K562 (cell line): ENCODE results near the gene MTHFR. TPM values are rescaled to one million over a fixed set of nuclear protein-coding genes. Genes with fewer than 3 reads are reported as not detected.
A peak's percentile ranks its signal among the peaks of the same experiment; 100 is the strongest.

ENCODE experiments used
- ATF1 ChIP-seq, 2 experiments: fragments of 450-650 bp in 1 of 2; IDR thresholded peaks; 2 replicates each; pipeline ENCODE4 v1.6.1; 2016; ENCODE audit warnings: missing compliant biosample characterization in 1 of 2, missing genetic modification characterization in 1 of 2
- BCOR ChIP-seq: fragments of 450-650 bp; IDR thresholded peaks from 2 replicates; pipeline ENCODE4 v1.6.1; 2016
- BMI1 ChIP-seq: fragments of 150-350 bp; IDR thresholded peaks from 2 replicates; pipeline ENCODE4 v1.6.1; 2014; ENCODE audit warnings: low read length
- ETV6 ChIP-seq, 3 experiments: fragments of 150-350 bp in 1 of 3; sonication (generic) in 1 of 3; formaldehyde crosslinking in 1 of 3; IDR thresholded peaks; 2 replicates each; pipeline versions ENCODE4 v1.6.1 to v1.8.0; 2014 to 2022; ENCODE audit warnings: borderline replicate concordance in 2 of 3, low read depth in 2 of 3, antibody characterized with exemption in 1 of 3, low read length in 1 of 3, mild to moderate bottlenecking in 1 of 3, missing genetic modification reagents in 1 of 3
- EWSR1 ChIP-seq: fragments of 450-650 bp; IDR thresholded peaks from 2 replicates; pipeline ENCODE4 v1.6.1; 2018; ENCODE audit warnings: borderline replicate concordance, mild to moderate bottlenecking, low read depth, moderate library complexity; ENCODE audit not compliant: partially characterized antibody
- HDAC2 ChIP-seq: fragments of 450-650 bp; IDR thresholded peaks from 2 replicates; pipeline ENCODE4 v1.6.1; 2016; ENCODE audit warnings: mild to moderate bottlenecking
- ILK ChIP-seq: fragments of 450-650 bp; IDR thresholded peaks from 2 replicates; pipeline ENCODE4 v1.6.1; 2016; ENCODE audit warnings: missing genetic modification characterization, low read depth, mild to moderate bottlenecking, missing compliant biosample characterization, moderate library complexity, borderline replicate concordance
- KDM2B ChIP-seq: fragments of 250-450 bp; sonication (Bioruptor Pico); IDR thresholded peaks from 2 replicates; pipeline ENCODE4 v1.8.0; 2021; ENCODE audit warnings: mild to moderate bottlenecking, moderate library complexity
- KHSRP ChIP-seq: fragments of 450-650 bp; IDR thresholded peaks from 2 replicates; pipeline ENCODE4 v1.6.1; 2017
- MYBL2 ChIP-seq, 2 experiments: fragments of 450-650 bp in 1 of 2; sonication (generic) in 1 of 2; formaldehyde crosslinking in 1 of 2; IDR thresholded peaks; 2 replicates each; pipeline versions ENCODE4 v1.6.1 to v1.8.1; 2017 to 2022; ENCODE audit warnings: borderline replicate concordance in 1 of 2, inconsistent platforms in 1 of 2, low read depth in 1 of 2, mild to moderate bottlenecking in 1 of 2, missing genetic modification reagents in 1 of 2, moderate library complexity in 1 of 2
- NR4A1 ChIP-seq, 2 experiments: fragments of 250-450 bp in 1 of 2; fragments of 450-650 bp in 1 of 2; sonication (Bioruptor Pico) in 1 of 2; IDR thresholded peaks; 2 replicates each; pipeline versions ENCODE4 v1.4.0 to v1.6.1; 2016 to 2020; ENCODE audit warnings: mild to moderate bottlenecking in 2 of 2, missing compliant biosample characterization in 1 of 2, missing genetic modification characterization in 1 of 2, moderate library complexity in 1 of 2
- NUFIP1 ChIP-seq: fragments of 450-650 bp; IDR thresholded peaks from 2 replicates; pipeline ENCODE4 v1.6.1; 2018; ENCODE audit not compliant: partially characterized antibody
- PHB ChIP-seq: fragments of 250-450 bp; sonication (Bioruptor Pico); IDR thresholded peaks from 2 replicates; pipeline ENCODE4 v1.5.0; 2021
- PURB ChIP-seq: sonication (generic); formaldehyde crosslinking; IDR thresholded peaks from 2 replicates; pipeline ENCODE4 v1.9.0; 2021; ENCODE audit warnings: low read depth, mild to moderate bottlenecking, missing genetic modification reagents
- RAD51 ChIP-seq: fragments of 450-650 bp; IDR thresholded peaks from 2 replicates; pipeline ENCODE4 v1.7.1; 2016; ENCODE audit warnings: low read depth, mild to moderate bottlenecking, borderline replicate concordance
- RBFOX2 ChIP-seq: fragments of 200-400 bp; formaldehyde crosslinking; IDR thresholded peaks from 2 replicates; pipeline ENCODE4 v1.6.1; 2017; ENCODE audit warnings: low read depth, mild to moderate bottlenecking, low read length, moderate library complexity
- SMARCA5 ChIP-seq: fragments of 450-650 bp; IDR thresholded peaks from 2 replicates; pipeline ENCODE4 v1.6.1; 2016
- SREBF1 ChIP-seq: fragments of 150-350 bp; IDR thresholded peaks from 2 replicates; pipeline ENCODE4 v1.6.1; 2014; ENCODE audit warnings: antibody characterized with exemption, low read depth, low read length, borderline replicate concordance
- TRIM24 ChIP-seq, 2 experiments: fragments of 450-650 bp; IDR thresholded peaks; 2 replicates each; pipeline ENCODE4 v1.6.1; 2016
- WHSC1 ChIP-seq: IDR thresholded peaks from one replicate; pipeline ENCODE4 v1.6.1; 2012; ENCODE audit warnings: low read length, control low read depth, inconsistent platforms
- ZFPM2 ChIP-seq: fragments of 250-450 bp; sonication (Bioruptor Pico); IDR thresholded peaks from 2 replicates; pipeline ENCODE4 v1.5.1; 2022; ENCODE audit warnings: mild to moderate bottlenecking
- ZNF77 ChIP-seq: fragments of 250-450 bp; sonication (Bioruptor Pico); IDR thresholded peaks from 2 replicates; pipeline ENCODE4 v1.5.0; 2020
- polyA plus RNA-seq, 8 experiments: library from polyadenylated mRNA; depleted of rRNA in 4 of 8; stranded (reverse) in 5 of 8; unstranded in 3 of 8; fragments of >200 nt; fragmentation: Nextera tagmentation in 2 of 8; fragmentation: Illumina TruSeq in 1 of 8; extraction: Ambion mirVana in 2 of 8; extraction: Trizol in 1 of 8; gene quantifications; 2 replicates each; pipeline versions ENCODE4 v1.2.1 to v1.2.3, GENCODE V29; 2011 to 2014; ENCODE audit warnings: inconsistent platforms in 1 of 8, missing spikeins in 1 of 8
- total RNA-seq, 7 experiments: library from RNA; depleted of rRNA in 6 of 7; stranded (reverse); fragments of >200 nt in 6 of 7; fragmentation: Illumina TruSeq in 2 of 7; extraction: Trizol in 2 of 7; gene quantifications; 2 replicates each; pipeline versions ENCODE4 v1.2.1 to v1.2.3, GENCODE V29; 2011 to 2021; ENCODE audit warnings: low replicate concordance in 1 of 7
- TF ChIP-seq, protein P1 (sequence below): fragments of 450-650 bp; formaldehyde crosslinking; IDR thresholded peaks from 2 replicates; pipeline ENCODE4 v1.4.0; 2020; ENCODE audit warnings: mild to moderate bottlenecking, moderate library complexity
- TF ChIP-seq, protein P2 (sequence below): fragments of 450-650 bp; formaldehyde crosslinking; IDR thresholded peaks from 2 replicates; pipeline ENCODE4 v1.4.0; 2022; ENCODE audit warnings: mild to moderate bottlenecking, moderate library complexity

Gene MTHFR
- total and polyA plus RNA-seq, 9 of the 15 experiments (the other 6 are each of a cell fraction or from before 2014, with no cell fraction given): 5.0 to 104 (median 62.6) TPM

DNA sequence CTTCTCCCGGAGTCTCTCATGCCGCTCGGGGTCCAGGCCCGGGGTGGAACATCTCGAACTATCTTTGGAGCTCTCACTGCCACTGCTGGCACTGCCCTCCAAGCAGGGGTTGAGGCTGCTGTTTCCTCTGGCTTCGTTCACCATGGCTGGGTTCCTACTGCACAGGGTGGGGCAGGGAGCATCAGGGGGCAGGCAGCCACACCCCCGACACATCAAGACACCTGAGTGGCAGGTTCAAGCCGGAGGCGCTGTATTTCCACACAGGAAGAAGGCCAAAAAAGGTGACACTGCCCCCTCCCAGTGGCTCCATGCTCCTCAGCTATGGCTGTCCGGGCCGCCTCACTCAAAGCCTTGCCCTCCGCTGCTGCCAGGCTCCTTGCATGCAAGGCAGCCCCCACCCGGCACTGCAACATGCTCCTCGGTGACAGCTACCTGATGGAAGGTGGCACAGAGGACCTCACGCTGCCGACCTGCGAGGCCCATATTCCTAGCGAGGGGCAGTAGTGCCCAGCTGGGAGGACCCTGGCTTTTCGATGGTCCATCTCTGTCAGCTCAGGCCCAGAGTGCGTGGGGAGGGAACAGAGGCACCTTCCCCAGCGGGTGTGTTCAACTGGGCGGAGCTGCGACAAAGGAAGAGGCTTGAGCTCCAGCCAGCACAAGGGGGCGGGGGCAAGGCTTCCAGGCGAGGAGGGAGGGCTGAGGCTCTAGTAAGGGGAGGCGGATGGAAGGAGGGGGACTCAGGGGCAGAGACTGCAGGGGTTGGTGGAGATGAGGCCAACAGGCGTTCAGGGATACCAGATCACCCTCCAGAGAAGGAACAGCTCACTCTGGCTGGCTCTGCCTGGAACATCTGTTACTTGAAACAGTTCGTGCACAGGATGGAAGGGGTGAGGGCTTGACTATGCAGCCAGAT lies 2.5 kb downstream of the MTHFR start (continued):
- TF ChIP-seq, protein P1, sequence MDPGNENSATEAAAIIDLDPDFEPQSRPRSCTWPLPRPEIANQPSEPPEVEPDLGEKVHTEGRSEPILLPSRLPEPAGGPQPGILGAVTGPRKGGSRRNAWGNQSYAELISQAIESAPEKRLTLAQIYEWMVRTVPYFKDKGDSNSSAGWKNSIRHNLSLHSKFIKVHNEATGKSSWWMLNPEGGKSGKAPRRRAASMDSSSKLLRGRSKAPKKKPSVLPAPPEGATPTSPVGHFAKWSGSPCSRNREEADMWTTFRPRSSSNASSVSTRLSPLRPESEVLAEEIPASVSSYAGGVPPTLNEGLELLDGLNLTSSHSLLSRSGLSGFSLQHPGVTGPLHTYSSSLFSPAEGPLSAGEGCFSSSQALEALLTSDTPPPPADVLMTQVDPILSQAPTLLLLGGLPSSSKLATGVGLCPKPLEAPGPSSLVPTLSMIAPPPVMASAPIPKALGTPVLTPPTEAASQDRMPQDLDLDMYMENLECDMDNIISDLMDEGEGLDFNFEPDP (CRISPR knock-in tag): 0 out of 2 replicates have a peak, but pooled peaks have one; percentile 42
- TF ChIP-seq WHSC1 (no peak), PHB (no peak; the same call in 1 of the 2 replicates), BMI1 (no peak), NR4A1 (CRISPR knock-in tag; IDR thresholded peaks at IDR 0.05) (no peak), NR4A1 (tag; IDR thresholded peaks at IDR 0.05) (no peak), SMARCA5 (no peak; the same call in 1 of the 2 replicates), BCOR (0 out of 2 replicates have a peak, but pooled peaks have one; percentile 26), TRIM24 (IDR thresholded peaks at IDR 0.05) (no peak), RAD51 (no peak), EWSR1 (no peak), ATF1 (CRISPR knock-in tag; IDR thresholded peaks at IDR 0.05) (no peak), ATF1 (tag; IDR thresholded peaks at IDR 0.05) (peak; percentile 29), NUFIP1 (no peak), PURB (CRISPR knock-in tag) (no peak), ZFPM2 (no peak), ETV6 (IDR thresholded peaks at IDR 0.05; ENCODE audit: borderline replicate concordance in 1 of 2, low read depth in 2 of 2, low read length in 1 of 2) (no peak), ETV6 (CRISPR knock-in tag; IDR thresholded peaks at IDR 0.05; ENCODE audit: borderline replicate concordance) (no peak), ZNF77 (CRISPR knock-in tag) (no peak), HDAC2 (peak; percentile 72; the same call in 1 of the 2 replicates), RBFOX2 (peak; percentile 89), ILK (tag) (no peak), SREBF1 (no peak), MYBL2 (IDR thresholded peaks at IDR 0.05; ENCODE audit: low read depth) (no peak), MYBL2 (CRISPR knock-in tag; IDR thresholded peaks at IDR 0.05; ENCODE audit: borderline replicate concordance) (no peak), KHSRP (no peak), KDM2B (no peak)
- TF ChIP-seq, protein P2, sequence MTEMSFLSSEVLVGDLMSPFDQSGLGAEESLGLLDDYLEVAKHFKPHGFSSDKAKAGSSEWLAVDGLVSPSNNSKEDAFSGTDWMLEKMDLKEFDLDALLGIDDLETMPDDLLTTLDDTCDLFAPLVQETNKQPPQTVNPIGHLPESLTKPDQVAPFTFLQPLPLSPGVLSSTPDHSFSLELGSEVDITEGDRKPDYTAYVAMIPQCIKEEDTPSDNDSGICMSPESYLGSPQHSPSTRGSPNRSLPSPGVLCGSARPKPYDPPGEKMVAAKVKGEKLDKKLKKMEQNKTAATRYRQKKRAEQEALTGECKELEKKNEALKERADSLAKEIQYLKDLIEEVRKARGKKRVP (CRISPR knock-in tag): no peak
